Muscle of arm (tissue), 12 donors: Measurements from ENCODE around the gene PRELP. TPM values are rescaled to one million over a fixed set of nuclear protein-coding genes. Genes with fewer than 3 reads are reported as not detected.
"Not testable (repeated sequence)": the region's sequence is repeated elsewhere in the genome, so short reads cannot be mapped to it uniquely, and the experiment has no call there.

Experiments
- DNase-seq: peaks from one replicate; pipeline ENCODE4 v3.0.0-alpha.2; 2013
- polyA plus RNA-seq, 12 donors: library from polyadenylated mRNA; unstranded; fragments of 120-200 nt; gene quantifications; one replicate each; pipeline ENCODE4 v1.2.1, GENCODE V29; 2013; ENCODE audit not compliant: insufficient read length in 12 of 12

Gene PRELP
- polyA plus RNA-seq, 12 donors: 1.3 to 23.8 (median 2.9) TPM; not detected in 1

GRCh38 chr1:203504400-203505250, 29.0 kb downstream of the PRELP start:
- DNase-seq: peak; percentile 84

GRCh38 chr1:203505526-203506204, 30.1 kb downstream of the PRELP start:
- no peak for DNase-seq

- no peak for DNase-seq
Observed at GRCh38 chr1:203506858-203507626, 31.4 kb downstream of the PRELP start.

- no peak for DNase-seq
Observed at GRCh38 chr1:203507759-203508158, 32.2 kb downstream of the PRELP start.

GRCh38 chr1:203508463-203509073, 33.0 kb downstream of the PRELP start:
- DNase-seq: no peak

- no peak for DNase-seq
Observed at GRCh38 chr1:203509135-203509534, 33.5 kb downstream of the PRELP start.

GRCh38 chr1:203511513-203511912, 35.9 kb downstream of the PRELP start:
- no peak for DNase-seq

GRCh38 chr1:203511930-203512329, 36.3 kb downstream of the PRELP start:
- DNase-seq: no peak

GRCh38 chr1:203512517-203512847, 36.9 kb downstream of the PRELP start:
- DNase-seq: no peak

- DNase-seq: no peak
Observed at GRCh38 chr1:203512848-203513584, 37.4 kb downstream of the PRELP start.

- DNase-seq: no peak
Observed at GRCh38 chr1:203513585-203514031, 38.0 kb downstream of the PRELP start.

- no peak for DNase-seq
Observed at GRCh38 chr1:203516184-203516583, 40.6 kb downstream of the PRELP start.

- no peak for DNase-seq
Observed at GRCh38 chr1:203516906-203517305, 41.3 kb downstream of the PRELP start.

GRCh38 chr1:203517426-203518110, 42.0 kb downstream of the PRELP start:
- DNase-seq: no peak

GRCh38 chr1:203518139-203518538, 42.5 kb downstream of the PRELP start:
- DNase-seq: not testable (repeated sequence)

GRCh38 chr1:203518541-203518940, 42.9 kb downstream of the PRELP start:
- DNase-seq: no peak

GRCh38 chr1:203519053-203519840, 43.6 kb downstream of the PRELP start:
- DNase-seq: no peak

GRCh38 chr1:203519896-203520295, 44.3 kb downstream of the PRELP start:
- DNase-seq: no peak

- no peak for DNase-seq
Observed at GRCh38 chr1:203520315-203520714, 44.7 kb downstream of the PRELP start.
